ENCODE results near the gene CHN1.

DNA sequence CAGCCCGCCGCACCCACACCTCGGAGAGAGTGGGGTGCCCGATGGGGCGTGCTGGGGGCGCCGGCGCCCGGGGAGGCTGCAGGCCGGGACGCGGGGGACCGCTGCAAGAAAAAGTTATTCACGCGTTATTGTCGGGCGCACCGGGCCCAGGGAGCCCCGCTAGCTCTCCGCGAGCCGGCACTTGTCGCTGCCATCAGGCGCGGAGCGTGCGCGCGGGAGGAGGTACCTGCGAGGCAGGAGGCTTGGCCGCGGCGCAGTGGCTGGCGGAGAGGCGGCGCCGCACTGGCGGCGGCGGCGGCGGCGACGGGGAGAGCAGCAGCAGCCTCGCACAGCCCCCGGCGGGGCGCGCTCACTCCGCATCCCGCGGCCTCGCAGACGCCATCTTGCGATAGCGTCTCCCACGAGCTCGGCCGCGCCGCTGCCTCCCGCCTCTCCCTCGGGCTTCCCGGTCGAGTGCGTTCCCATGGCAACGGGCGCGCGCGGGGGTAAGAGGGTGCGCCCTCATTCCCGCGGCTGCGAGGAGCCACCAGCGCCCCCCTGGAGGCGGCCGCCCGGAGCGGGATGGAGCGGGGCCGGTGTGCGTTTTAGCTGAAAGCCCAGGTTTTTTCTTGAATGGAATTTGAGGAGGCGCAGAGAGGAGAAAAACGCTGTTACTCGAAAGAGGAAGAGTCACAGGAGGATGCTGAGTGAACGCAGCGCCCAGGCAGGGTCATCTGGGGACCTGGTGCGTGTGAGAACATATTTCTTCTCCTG is at the start of gene CHN1:
- no peak for TF ChIP-seq POLR2A (IDR thresholded peaks at IDR 0.05)
- TF ChIP-seq, protein P1, sequence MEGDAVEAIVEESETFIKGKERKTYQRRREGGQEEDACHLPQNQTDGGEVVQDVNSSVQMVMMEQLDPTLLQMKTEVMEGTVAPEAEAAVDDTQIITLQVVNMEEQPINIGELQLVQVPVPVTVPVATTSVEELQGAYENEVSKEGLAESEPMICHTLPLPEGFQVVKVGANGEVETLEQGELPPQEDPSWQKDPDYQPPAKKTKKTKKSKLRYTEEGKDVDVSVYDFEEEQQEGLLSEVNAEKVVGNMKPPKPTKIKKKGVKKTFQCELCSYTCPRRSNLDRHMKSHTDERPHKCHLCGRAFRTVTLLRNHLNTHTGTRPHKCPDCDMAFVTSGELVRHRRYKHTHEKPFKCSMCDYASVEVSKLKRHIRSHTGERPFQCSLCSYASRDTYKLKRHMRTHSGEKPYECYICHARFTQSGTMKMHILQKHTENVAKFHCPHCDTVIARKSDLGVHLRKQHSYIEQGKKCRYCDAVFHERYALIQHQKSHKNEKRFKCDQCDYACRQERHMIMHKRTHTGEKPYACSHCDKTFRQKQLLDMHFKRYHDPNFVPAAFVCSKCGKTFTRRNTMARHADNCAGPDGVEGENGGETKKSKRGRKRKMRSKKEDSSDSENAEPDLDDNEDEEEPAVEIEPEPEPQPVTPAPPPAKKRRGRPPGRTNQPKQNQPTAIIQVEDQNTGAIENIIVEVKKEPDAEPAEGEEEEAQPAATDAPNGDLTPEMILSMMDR (IDR thresholded peaks at IDR 0.05) = no peak
